HepG2 (cell line): ENCODE measurements around the gene MICAL3. TPM values are rescaled to one million over a fixed set of nuclear protein-coding genes. Genes with fewer than 3 reads are reported as not detected.

Experiments
- ATAC-seq: fragments of 200-7000 bp; cut with Tn5 transposase; 3 replicates; pipeline ENCODE4 v1.9.1; 2020; ENCODE audit warnings: mild to moderate bottlenecking, moderate library complexity
- BruUV-seq: library from RNA; stranded (reverse); fragments of 400-500 nt; replicated peaks from 2 replicates; lab custom pipeline; 2021; lab: Mats Ljungman, UMichigan
- CTCF ChIA-PET: fragments of 300-600 bp; formaldehyde crosslinking; extraction: SDS; loops from one replicate; lab custom pipeline; 2021; ENCODE audit warnings: low total read pairs, inconsistent platforms, low intra/inter-chr PET ratio; lab: Yijun Ruan, JAX
- POLR2A ChIA-PET: fragments of 350-600 bp; sonication (Branson Sonifier 250); formaldehyde crosslinking; loops from one replicate; lab custom pipeline; 2020; ENCODE audit warnings: antibody characterized with exemption, inconsistent platforms; lab: Yijun Ruan, JAX
- DNase-seq: peaks from one replicate; pipeline ENCODE4 v3.0.0-alpha.2; 2015; ENCODE audit warnings: low spot score
- FAIRE-seq: peaks from 3 replicates; lab custom pipeline; 2011; peaks lifted over from hg19 to GRCh38; lab: Jason Lieb, UNC
- H2AFZ ChIP-seq: one replicate; pipeline ENCODE4 v1.6.1; 2011; ENCODE audit warnings: low read length, inconsistent platforms
- H3K27ac ChIP-seq: fragments of 300-600 bp; 3 replicates; pipeline ENCODE4 v1.8.0; 2011; ENCODE audit warnings: mixed run types, mild to moderate bottlenecking, mixed read lengths, low read length, inconsistent platforms; ENCODE audit not compliant: insufficient read depth; ENCODE audit errors: extremely low read length
- H3K27me3 ChIP-seq, 2 experiments: fragments of 200-600 bp in 1 of 2; 2 replicates in 1 of 2; 3 replicates in 1 of 2; pipeline versions ENCODE4 v1.6.0 to v1.8.0; 2011; ENCODE audit warnings: low read length in 2 of 2, mild to moderate bottlenecking in 2 of 2, moderate library complexity in 2 of 2, inconsistent platforms in 1 of 2; ENCODE audit not compliant: insufficient read depth in 2 of 2, control insufficient read depth in 1 of 2
- H3K36me3 ChIP-seq, 2 experiments: fragments of 200-600 bp in 1 of 2; replicated peaks in 1 of 2; 2 replicates in 1 of 2; 3 replicates in 1 of 2; pipeline versions ENCODE4 v1.5.1 to v1.8.0; 2011; ENCODE audit warnings: low read length in 2 of 2, inconsistent platforms in 1 of 2; ENCODE audit not compliant: insufficient read depth in 2 of 2, control insufficient read depth in 1 of 2
- H3K4me1 ChIP-seq: 2 replicates; pipeline ENCODE4 v1.5.1; 2012; ENCODE audit warnings: low read length, inconsistent platforms; ENCODE audit not compliant: insufficient read depth
- H3K4me2 ChIP-seq: 2 replicates; pipeline ENCODE4 v1.6.0; 2011; ENCODE audit warnings: low read depth, low read length, inconsistent platforms
- H3K4me3 ChIP-seq, 3 experiments: fragments of 200-600 bp in 1 of 3; sonication (generic), shearing (Covaris generic) in 1 of 3; replicated peaks in 1 of 3; 2 replicates each; pipeline ENCODE4 v1.5.1; 2011 to 2016; ENCODE audit warnings: low read length in 3 of 3, inconsistent platforms in 2 of 3, low read depth in 2 of 3, mild to moderate bottlenecking in 2 of 3, control low read depth in 1 of 3, mixed read lengths in 1 of 3; ENCODE audit not compliant: insufficient read depth in 1 of 3
- H3K79me2 ChIP-seq: one replicate; pipeline ENCODE4 v1.6.1; 2011; ENCODE audit warnings: low read length, inconsistent platforms; ENCODE audit not compliant: insufficient read depth
- H3K9ac ChIP-seq: 2 replicates; pipeline ENCODE4 v1.6.0; 2011; ENCODE audit warnings: mild to moderate bottlenecking, low read depth, low read length, inconsistent platforms; ENCODE audit not compliant: insufficient read depth
- H3K9me3 ChIP-seq: 2 replicates; pipeline ENCODE4 v1.5.1; 2012; ENCODE audit warnings: mild to moderate bottlenecking, low read length
- H4K20me1 ChIP-seq: 2 replicates; pipeline ENCODE4 v1.6.0; 2011; ENCODE audit warnings: inconsistent platforms, mild to moderate bottlenecking, low read length, moderate library complexity; ENCODE audit not compliant: insufficient read depth
- ATF2 ChIP-seq: sonication (generic); formaldehyde crosslinking; IDR thresholded peaks from 2 replicates; pipeline ENCODE4 v1.4.0; 2020; ENCODE audit warnings: missing genetic modification reagents
- RNF219 ChIP-seq: sonication (generic); formaldehyde crosslinking; IDR thresholded peaks from 2 replicates; pipeline ENCODE4 v1.5.0; 2020; ENCODE audit warnings: mild to moderate bottlenecking, missing genetic modification reagents
- STAT5B ChIP-seq: sonication (generic); formaldehyde crosslinking; IDR thresholded peaks from 2 replicates; pipeline ENCODE4 v1.4.0; 2020; ENCODE audit warnings: missing genetic modification reagents
- TFAP4 ChIP-seq: sonication (generic); IDR thresholded peaks from 2 replicates; pipeline ENCODE4 v1.6.1; 2016; ENCODE audit warnings: low read depth, borderline replicate concordance
- THAP7 ChIP-seq: sonication (generic); formaldehyde crosslinking; IDR thresholded peaks from 2 replicates; pipeline ENCODE4 v1.8.1; 2023; ENCODE audit warnings: mild to moderate bottlenecking, missing genetic modification reagents
- WGBS: methylation state at CpG from one replicate; pipeline ENCODE4 v1.1.6; 2017; ENCODE audit warnings: low lambda C conversion rate; 5-methylcytosine and 5-hydroxymethylcytosine counted together
- in situ Hi-C: cut with HindIII; loops from 2 replicates; pipeline ENCODE4 v1.10.0; 2017; ENCODE audit warnings: low pct_unique_long_range_greater_than_20kb; ENCODE audit not compliant: extremely low pct_ligation_motif_present
- intact Hi-C: fragments of 100-400 bp; cut with micrococcal nuclease; formaldehyde crosslinking; loops from one replicate; pipeline ENCODE4 v1.10.0; 2022; ENCODE audit not compliant: unreplicated experiment
- polyA plus RNA-seq, 8 experiments: library from polyadenylated mRNA; depleted of rRNA in 3 of 8; stranded (reverse) in 7 of 8; unstranded in 1 of 8; fragments of >200 nt; fragmentation: Illumina TruSeq in 4 of 8; extraction: Trizol in 4 of 8; gene quantifications; 2 replicates each; pipeline versions ENCODE4 v1.2.1 to v1.2.3, GENCODE V29; 2011 to 2016; ENCODE audit warnings: low read depth in 4 of 8, missing spikeins in 1 of 8, mixed read lengths in 1 of 8; ENCODE audit not compliant: insufficient read depth in 1 of 8
- total RNA-seq, 5 experiments: library from RNA; depleted of rRNA; stranded (reverse); fragments of >200 nt; fragmentation: Illumina TruSeq; extraction: Trizol; gene quantifications; 2 replicates each; pipeline ENCODE4 v1.2.3, GENCODE V29; 2016; ENCODE audit warnings: low read depth in 1 of 5

MICAL3 gene
- total and polyA plus RNA-seq, 2 of the 13 experiments (the other 11 are each of a cell fraction or from before 2014, with no cell fraction given): 5.3 to 12.5 TPM

GRCh38 chr22:17822087-17822486 is 202.3 kb downstream of the MICAL3 start:
- ChIA-PET CTCF (no interaction called here), POLR2A (no interaction called here)
- H3K9me3 ChIP-seq: no peaks in the 10 kb centered on the region
- no peak overlapping the region for H3K4me3 ChIP-seq
- H3K36me3 ChIP-seq: peaks cover 4 to 7% of the 10 kb centered on the region in 2 experiments; a peak in 3 of 5 replicates
- no peak for FAIRE-seq
- BruUV-seq: no TSS peak
- TF ChIP-seq RNF219 (no peak), STAT5B (no peak)
- ATAC-seq: no peak
- H3K9ac ChIP-seq: no peak overlapping the region
- no peaks in the 10 kb centered on the region for H4K20me1 ChIP-seq
- H2AFZ ChIP-seq: no peak overlapping the region
- H3K4me1 ChIP-seq: no peaks in the 10 kb centered on the region
- no peaks in the 10 kb centered on the region for H3K79me2 ChIP-seq
- in situ Hi-C loops: no loop called here
- H3K4me2 ChIP-seq: no peak overlapping the region
- 76% methylated on average over 5 of the region's 13 CpGs for WGBS
- intact Hi-C loops: no loop called here
- H3K27me3 ChIP-seq: no peaks in the 10 kb centered on the region
- no peak for DNase-seq
- no peak overlapping the region for H3K27ac ChIP-seq

GRCh38 chr22:17820879-17821439 is 203.4 kb downstream of the MICAL3 start:
- H2AFZ ChIP-seq: no peak overlapping the region
- in situ Hi-C loops (no loop called here), intact Hi-C loops (no loop called here)
- H3K79me2 ChIP-seq: no peaks in the 10 kb centered on the region
- ChIA-PET POLR2A (no interaction called here), CTCF (no interaction called here)
- H3K4me1 ChIP-seq: no peaks in the 10 kb centered on the region
- no peak for DNase-seq
- 97% methylated on average over 3 of the region's 3 CpGs for WGBS
- no TSS peak for BruUV-seq
- no peak overlapping the region for H3K4me3 ChIP-seq
- H3K4me2 ChIP-seq: no peak overlapping the region
- H3K27ac ChIP-seq: no peak overlapping the region
- H3K9ac ChIP-seq: no peak overlapping the region
- peaks cover 5 to 8% of the 10 kb centered on the region in 2 experiments; a peak in 4 of 5 replicates for H3K36me3 ChIP-seq
- TF ChIP-seq ATF2 (CRISPR knock-in tag): no peak
- TF ChIP-seq THAP7 (CRISPR knock-in tag): no peak
- no peak for TF ChIP-seq TFAP4
- TF ChIP-seq, all 625 proteins: peak for 0
- ATAC-seq: no peak
- Histone ChIP-seq H3K9me3 (no peaks in the 10 kb centered on the region), H4K20me1 (no peaks in the 10 kb centered on the region), H3K27me3 (no peaks in the 10 kb centered on the region)
- no peak for FAIRE-seq
